Hippocampal formation (tissue), 2 donors: ENCODE data around the gene TCF25.
A peak's percentile ranks its signal among the peaks of the same experiment; 100 is the strongest.
"Not testable (repeated sequence)": the region's sequence is repeated elsewhere in the genome, so short reads cannot be mapped to it uniquely, and the experiment has no call there.

ENCODE experiments used
- DNase-seq, 2 donors: peaks; one replicate each; lab custom pipeline; 2025; lab: John Stamatoyannopoulos, UW

Gene TCF25

GRCh38 chr16:89904606-89905510 is 31.5 kb downstream of the TCF25 start:
- DNase-seq = no peak

- no peak for DNase-seq
These were observed 32.2 kb downstream of the TCF25 start for GRCh38 chr16:89905511-89906139.

GRCh38 chr16:89906140-89907025 is 33.0 kb downstream of the TCF25 start:
- no peak for DNase-seq

GRCh38 chr16:89907055-89907814 is 33.8 kb downstream of the TCF25 start:
- no peak for DNase-seq

GRCh38 chr16:89908236-89908635 is 34.8 kb downstream of the TCF25 start:
- no peak for DNase-seq

- peak; percentile 63 to 71 for DNase-seq
These were observed 36.7 kb downstream of the TCF25 start for GRCh38 chr16:89909777-89910716.

GRCh38 chr16:89910717-89911354 is 37.4 kb downstream of the TCF25 start:
- DNase-seq = no peak

GRCh38 chr16:89911375-89911774 is 38.0 kb downstream of the TCF25 start:
- no peak for DNase-seq

GRCh38 chr16:89912143-89912542 is 38.8 kb downstream of the TCF25 start:
- DNase-seq = no peak

GRCh38 chr16:89912627-89913026 is 39.2 kb downstream of the TCF25 start:
- no peak for DNase-seq

GRCh38 chr16:89913408-89914387 is 40.3 kb downstream of the TCF25 start:
- no peak for DNase-seq

GRCh38 chr16:89914642-89915285 is 41.4 kb downstream of the TCF25 start:
- not testable (repeated sequence) for DNase-seq

- no peak for DNase-seq
These were observed 42.2 kb downstream of the TCF25 start for GRCh38 chr16:89915303-89916232.

GRCh38 chr16:89917773-89918452 is 44.5 kb downstream of the TCF25 start:
- DNase-seq = no peak

GRCh38 chr16:89918453-89919347 is 45.3 kb downstream of the TCF25 start, which contains the start of gene MC1R:
MC1R (plus strand) TSS chr16:89918862; CDS start chr16:89919259, 397 bp downstream.
- no peak for DNase-seq
